Pulmonary artery endothelial cell (primary cell): ENCODE results near the gene NTM. TPM values are rescaled to one million over a fixed set of nuclear protein-coding genes. Genes with fewer than 3 reads are reported as not detected.
"Not testable (repeated sequence)": the region's sequence is repeated elsewhere in the genome, so short reads cannot be mapped to it uniquely, and the experiment has no call there.

ENCODE experiments used
- DNase-seq: peaks from one replicate; pipeline ENCODE4 v3.0.0-alpha.2; 2011; ENCODE audit warnings: low read depth, low spot score
- total RNA-seq: library from RNA; depleted of rRNA; stranded (reverse); fragments of >200 nt; gene quantifications from 2 replicates; pipeline ENCODE4 v1.2.3, GENCODE V29; 2014

Gene NTM
- total RNA-seq, 1 donor from 2014 or later: 2.6 TPM

DNA sequence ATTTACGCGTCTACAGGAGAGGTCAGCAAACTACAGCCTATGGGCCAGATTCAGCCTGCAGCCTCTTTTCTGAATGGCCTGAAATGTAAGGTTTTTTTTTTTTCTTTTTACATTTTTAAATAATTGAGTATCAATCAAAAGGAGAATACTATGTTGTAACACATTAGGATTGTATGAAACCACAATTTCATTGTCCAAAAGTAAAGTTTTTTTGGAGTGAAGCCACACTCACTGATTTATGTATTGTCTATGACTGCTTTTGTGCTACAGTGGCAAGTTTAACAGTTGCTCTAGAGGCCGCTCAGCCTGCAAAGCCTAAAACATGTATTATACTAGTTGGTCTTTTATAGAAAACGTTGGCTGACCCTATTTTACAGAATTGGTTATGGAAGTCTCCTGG lies 923.2 kb downstream of the NTM start:
- no peak for DNase-seq

- no peak for DNase-seq
These were observed 926.7 kb downstream of the NTM start for GRCh38 chr11:132296946-132297610.

DNA sequence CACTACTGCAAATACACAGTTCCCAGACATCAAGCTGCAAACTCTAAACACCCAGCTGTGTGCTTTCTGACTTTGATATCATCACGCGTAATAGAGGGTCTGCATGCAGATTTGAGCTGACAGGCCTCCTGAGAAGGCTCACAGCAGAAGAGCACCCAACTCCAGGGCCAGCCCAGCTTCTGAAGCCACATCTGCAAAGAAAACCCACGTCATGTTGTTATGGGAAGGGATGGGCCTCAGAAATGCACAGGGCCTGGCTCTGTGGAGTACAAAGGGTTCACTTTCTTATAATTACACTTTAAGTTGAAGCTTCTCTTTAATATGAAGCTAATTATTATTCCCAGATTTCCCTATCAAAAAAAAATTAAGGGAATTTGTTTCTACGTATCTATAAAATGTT lies 927.9 kb downstream of the NTM start:
- no peak for DNase-seq

- no peak for DNase-seq
These were observed 929.9 kb downstream of the NTM start for GRCh38 chr11:132300283-132300682.

DNA sequence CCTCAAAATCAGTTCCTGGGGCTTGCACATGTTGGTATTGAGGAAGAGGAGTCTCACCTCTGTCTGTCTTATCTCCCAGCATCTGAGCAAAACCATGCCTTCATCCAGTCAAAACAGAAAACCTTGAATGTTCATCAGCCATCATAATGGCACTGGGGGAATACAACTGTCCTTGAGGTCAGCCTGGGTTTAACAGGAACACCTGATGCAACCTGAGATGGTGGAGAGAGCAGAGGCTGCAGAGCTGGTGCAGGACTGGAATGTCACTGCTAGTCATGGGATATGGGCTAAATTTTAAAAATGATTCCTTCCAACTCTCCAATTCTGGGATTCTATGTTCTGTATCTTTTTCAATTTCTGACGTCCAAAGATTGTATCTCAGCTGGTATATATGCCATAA lies 931.0 kb downstream of the NTM start:
- no peak for DNase-seq

GRCh38 chr11:132301900-132302299 lies 931.5 kb downstream of the NTM start:
- DNase-seq: no peak

- no peak for DNase-seq
These were observed 937.0 kb downstream of the NTM start for GRCh38 chr11:132307309-132308020.

DNA sequence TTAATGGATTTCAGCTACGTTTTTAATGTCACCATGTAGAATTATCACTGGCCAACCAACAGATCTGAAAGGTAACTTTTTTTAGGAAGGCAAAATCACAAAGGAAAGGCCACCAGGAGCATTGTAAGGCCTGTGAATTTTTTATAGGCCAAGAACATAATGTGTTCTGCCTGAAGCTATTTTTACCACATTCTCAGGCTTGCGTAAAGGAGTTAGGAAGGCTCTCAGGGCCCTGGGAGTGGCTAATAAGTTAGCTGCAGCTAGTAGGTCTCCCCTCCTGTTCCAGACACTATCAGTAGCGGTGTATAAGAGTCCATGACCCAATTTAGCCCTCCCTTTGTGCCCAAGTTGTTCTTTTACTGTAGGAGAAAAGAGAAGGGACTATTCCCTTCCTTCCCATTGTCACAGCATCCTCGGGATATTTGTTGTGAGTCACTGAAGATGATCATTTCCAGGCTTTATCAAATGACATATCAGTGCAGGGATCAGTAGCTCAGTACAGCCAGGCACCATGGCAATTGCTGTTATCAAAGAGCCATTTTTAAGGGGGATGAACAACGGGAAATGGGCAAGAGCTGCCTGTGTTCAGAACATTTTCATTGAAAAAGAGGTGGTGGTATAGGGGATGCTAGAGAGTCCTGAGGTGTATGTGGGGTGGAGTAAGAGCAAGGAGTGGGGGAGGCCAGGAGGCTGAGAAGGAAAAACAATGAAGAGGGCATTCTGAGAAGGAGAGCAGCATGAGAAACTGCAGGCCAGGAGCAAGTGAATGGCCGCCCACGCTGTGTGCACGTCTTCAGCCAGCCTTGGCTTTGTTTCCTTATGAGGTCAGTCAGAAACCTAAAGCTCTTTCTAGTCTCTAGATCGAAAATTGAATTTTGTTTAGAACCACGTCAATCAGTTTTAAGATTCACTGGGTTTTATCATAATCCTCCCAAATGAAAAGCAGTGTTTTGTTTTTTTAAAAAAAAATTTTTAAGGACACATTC lies 940.3 kb downstream of the NTM start:
- DNase-seq: no peak

- DNase-seq: no peak
These were observed 941.3 kb downstream of the NTM start for GRCh38 chr11:132311703-132312102.

DNA sequence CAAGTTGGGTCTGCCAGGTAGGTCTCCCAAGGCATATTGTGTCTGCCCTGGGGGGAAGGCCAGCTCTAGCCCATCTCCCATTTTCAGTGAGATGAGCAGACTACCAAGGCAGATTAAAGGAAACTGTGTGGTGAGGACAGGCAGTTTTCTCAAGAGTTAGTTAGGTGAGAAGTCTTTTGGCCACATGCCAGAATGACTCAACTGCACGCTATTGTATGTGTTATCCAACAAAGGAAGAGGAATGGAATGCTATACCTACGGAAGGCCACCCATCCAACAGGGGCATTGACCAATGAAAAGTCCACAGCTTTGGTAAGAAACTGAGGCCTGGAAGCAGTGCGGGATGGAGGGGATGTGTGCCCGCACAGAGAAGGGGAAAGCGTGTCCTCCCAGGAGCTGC lies 941.7 kb downstream of the NTM start:
- DNase-seq: no peak

DNA sequence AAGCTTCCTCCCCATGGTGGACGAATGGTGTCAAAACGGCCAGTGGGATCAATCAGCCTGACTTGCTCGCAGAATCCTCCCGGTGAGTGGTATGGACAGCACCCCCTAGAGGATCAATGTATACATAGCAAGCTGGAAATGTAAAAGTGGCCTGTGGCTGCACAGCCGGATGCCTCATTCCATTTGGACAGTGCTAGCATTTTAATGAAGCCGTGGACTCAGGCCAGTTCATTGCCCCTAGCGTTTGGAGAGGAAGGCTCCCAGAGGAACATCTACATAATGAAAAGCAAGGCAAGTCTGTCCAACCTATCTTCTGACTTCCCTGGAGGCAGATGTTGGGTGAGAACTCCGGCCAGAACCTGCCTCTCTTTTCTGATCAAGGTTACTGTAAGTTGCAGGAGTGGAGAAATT lies 942.3 kb downstream of the NTM start:
- no peak for DNase-seq

GRCh38 chr11:132314911-132315455 lies 944.6 kb downstream of the NTM start:
- no peak for DNase-seq

DNA sequence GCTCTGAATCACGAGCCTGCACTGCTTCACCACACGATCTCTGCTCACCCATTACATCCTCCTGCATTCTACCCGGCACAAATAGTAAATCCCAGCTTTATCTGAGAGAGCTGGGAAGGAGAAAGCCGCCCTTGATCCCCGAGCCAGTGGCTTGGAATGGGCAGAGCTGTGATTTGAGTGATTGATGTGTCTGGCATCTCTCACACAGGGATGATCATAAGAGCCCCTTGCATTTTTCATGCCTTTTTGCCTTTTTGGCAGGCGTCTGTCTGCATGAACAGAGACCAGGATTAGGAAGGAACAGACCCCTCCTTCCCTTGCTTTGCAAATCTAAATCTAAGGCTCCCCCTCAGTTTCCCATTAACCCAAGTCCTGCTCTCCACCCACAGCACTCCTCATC lies 945.3 kb downstream of the NTM start:
- DNase-seq: no peak

DNA sequence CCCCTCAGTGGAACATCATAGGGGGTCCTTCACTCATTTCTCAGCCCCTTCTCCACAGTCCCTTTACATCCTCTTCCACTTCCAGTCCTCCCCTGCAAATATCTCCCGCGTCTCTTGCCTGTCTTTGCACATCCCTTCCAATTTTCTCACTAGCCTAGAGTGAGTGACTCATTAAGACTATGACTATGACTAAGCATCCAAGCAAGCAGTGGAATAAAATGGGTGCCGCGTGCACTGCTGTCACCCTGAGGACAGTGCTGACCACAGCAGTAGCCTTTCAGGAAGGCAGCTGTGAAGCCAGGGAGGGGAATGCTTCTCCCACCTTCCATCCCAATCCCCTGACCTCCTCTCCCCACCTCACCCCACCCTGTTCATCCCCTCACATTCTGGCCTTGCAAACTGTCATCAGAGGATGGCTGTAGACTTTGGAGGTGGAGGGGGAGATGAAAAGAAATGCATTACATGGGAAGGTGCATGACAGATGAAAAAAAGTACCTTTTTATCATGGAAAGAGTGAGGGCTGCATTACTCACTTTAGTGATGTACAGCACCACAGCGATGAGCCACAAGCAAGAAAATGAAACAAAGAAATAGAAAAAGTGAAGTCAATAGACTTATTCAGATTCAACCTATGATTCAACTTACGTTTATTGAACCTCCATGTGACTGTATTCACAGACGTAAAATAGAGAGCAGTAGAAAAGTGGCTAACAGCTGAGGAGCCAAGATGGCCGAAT lies 948.2 kb downstream of the NTM start:
- DNase-seq: no peak

DNA sequence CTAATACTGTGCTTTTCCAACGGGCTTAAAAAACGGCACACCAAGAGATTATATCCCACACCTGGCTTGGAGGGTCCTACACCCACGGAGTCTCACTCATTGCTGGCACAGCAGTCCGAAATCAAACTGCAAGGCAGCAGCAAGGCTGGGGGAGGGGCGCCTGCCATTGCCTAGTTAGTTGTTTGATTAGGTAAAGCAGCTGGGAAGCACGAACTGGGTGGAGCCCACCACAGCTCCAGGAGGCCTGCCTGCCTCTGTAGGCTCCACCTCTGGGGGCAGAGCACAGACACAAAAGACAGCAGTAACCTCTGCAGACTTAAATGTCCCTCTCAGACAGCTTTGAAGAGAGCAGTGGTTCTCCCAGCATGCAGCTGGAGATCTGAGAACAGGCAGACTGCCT lies 949.0 kb downstream of the NTM start:
- DNase-seq: not testable (repeated sequence)

DNA sequence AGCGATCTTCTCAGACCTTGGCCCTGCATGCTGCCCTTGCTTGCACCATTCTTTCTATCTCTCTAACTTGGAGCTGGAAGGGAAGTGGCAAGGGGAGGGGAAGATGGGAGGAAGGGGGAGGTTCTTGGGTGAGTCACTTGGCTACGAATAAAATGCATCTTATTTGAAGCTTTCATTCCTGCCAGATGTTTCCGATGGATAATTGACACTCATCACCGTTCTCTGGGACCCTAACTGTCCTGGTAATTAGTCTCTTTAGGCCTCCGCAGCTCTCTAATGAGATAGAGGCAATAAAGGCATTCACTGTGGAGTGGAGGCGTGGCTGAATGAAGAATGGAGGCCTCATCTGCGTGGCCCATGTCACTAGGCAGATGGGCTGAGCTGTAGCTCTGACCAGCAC lies 960.1 kb downstream of the NTM start:
- DNase-seq: no peak

DNA sequence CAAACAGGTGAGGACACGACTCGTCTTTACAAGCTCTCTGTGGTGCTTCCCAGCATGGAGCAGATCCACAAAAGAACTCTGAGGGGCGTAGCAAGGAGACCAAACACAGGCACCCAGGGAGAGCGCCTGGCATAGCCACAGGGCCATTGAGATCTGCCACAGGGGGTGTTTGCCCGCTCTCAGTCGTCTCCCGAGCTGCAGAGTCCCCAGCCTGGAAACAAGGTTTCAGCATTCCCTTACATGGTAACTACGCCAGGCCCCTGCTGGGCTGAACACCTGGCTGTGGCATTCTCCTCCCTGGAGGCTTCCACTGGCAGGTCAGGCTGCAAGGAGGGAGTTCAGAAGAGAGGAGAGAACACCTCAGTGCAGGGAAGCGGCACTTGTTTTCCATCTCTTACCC lies 962.1 kb downstream of the NTM start:
- DNase-seq: no peak

DNA sequence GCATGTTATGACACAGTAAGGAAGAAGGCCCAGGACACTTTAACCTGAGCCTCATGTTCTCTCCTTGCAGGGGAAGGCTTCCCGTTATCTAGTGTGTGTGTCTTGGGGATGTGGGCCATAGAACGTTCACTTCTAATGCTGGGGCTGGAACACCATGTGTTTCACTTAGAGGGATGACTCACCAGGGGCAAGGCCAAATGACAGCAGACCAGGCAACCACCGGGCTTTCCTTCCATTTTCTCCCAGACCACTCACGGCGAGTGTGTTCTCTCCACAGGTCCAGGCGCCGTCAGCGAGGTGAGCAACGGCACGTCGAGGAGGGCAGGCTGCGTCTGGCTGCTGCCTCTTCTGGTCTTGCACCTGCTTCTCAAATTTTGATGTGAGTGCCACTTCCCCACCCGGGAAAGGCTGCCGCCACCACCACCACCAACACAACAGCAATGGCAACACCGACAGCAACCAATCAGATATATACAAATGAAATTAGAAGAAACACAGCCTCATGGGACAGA lies 964.4 kb downstream of the NTM start:
- DNase-seq: no peak

- DNase-seq: no peak
These were observed 964.9 kb downstream of the NTM start for GRCh38 chr11:132335311-132335710.

GRCh38 chr11:132336781-132337535 lies 966.5 kb downstream of the NTM start:
- DNase-seq: no peak
